Ascending aorta (tissue), 2 donors: ENCODE results near the gene MELK. TPM values are rescaled to one million over a fixed set of nuclear protein-coding genes. Genes with fewer than 3 reads are reported as not detected.

Experiments
- DNase-seq, 2 donors: peaks; one replicate each; pipeline ENCODE4 v3.0.0-alpha.2; 2019; ENCODE audit warnings: low spot score in 2 of 2
- H3K27ac ChIP-seq, 2 donors: fragments of 200-600 bp; sonication (generic); one replicate each; pipeline ENCODE4 v1.5.1; 2016 to 2017; ENCODE audit warnings: mild to moderate bottlenecking in 1 of 2
- H3K27me3 ChIP-seq: fragments of 200-600 bp; sonication (generic); one replicate; pipeline ENCODE4 v1.5.1; 2017
- H3K36me3 ChIP-seq, 2 donors: fragments of 200-600 bp; sonication (generic); one replicate each; pipeline ENCODE4 v1.5.1; 2016
- H3K4me1 ChIP-seq, 2 donors: fragments of 200-600 bp; sonication (generic); one replicate each; pipeline ENCODE4 v1.5.1; 2016 to 2017; ENCODE audit warnings: mild to moderate bottlenecking in 1 of 2
- H3K4me3 ChIP-seq, 2 donors: fragments of 200-600 bp; sonication (generic); one replicate each; pipeline ENCODE4 v1.5.1; 2016 to 2017; ENCODE audit warnings: mild to moderate bottlenecking in 1 of 2
- H3K9me3 ChIP-seq, 2 donors: fragments of 200-600 bp; sonication (generic); one replicate each; pipeline ENCODE4 v1.5.1; 2016
- intact Hi-C: fragments of 100-400 bp; cut with DNase I; formaldehyde crosslinking; loops from one replicate; pipeline ENCODE4 v1.15.1; 2023
- total RNA-seq: library from RNA; depleted of rRNA; stranded (reverse); fragments of >200 nt; gene quantifications from one replicate; pipeline ENCODE4 v1.1.0, GENCODE V29; 2016
- TF ChIP-seq, protein P1 (sequence below), 3 experiments: fragments of 200-600 bp in 2 of 3; fragments of 450-650 bp in 1 of 3; sonication (generic) in 2 of 3; IDR thresholded peaks; one replicate each; pipeline ENCODE4 v1.5.1; 2016 to 2019; ENCODE audit warnings: antibody characterized with exemption in 3 of 3, mild to moderate bottlenecking in 1 of 3, moderate library complexity in 1 of 3

The MELK gene
- total RNA-seq, 1 donor from 2014 or later = not detected

- no peak for DNase-seq
- Histone ChIP-seq H3K9me3 (no peaks in the 10 kb centered on the region), H3K36me3 (no peaks in the 10 kb centered on the region), H3K4me3 (no peak overlapping the region), H3K27me3 (no peaks in the 10 kb centered on the region), H3K27ac (no peak overlapping the region), H3K4me1 (no peaks in the 10 kb centered on the region)
- intact Hi-C loops = no loop called here
- TF ChIP-seq, protein P1, sequence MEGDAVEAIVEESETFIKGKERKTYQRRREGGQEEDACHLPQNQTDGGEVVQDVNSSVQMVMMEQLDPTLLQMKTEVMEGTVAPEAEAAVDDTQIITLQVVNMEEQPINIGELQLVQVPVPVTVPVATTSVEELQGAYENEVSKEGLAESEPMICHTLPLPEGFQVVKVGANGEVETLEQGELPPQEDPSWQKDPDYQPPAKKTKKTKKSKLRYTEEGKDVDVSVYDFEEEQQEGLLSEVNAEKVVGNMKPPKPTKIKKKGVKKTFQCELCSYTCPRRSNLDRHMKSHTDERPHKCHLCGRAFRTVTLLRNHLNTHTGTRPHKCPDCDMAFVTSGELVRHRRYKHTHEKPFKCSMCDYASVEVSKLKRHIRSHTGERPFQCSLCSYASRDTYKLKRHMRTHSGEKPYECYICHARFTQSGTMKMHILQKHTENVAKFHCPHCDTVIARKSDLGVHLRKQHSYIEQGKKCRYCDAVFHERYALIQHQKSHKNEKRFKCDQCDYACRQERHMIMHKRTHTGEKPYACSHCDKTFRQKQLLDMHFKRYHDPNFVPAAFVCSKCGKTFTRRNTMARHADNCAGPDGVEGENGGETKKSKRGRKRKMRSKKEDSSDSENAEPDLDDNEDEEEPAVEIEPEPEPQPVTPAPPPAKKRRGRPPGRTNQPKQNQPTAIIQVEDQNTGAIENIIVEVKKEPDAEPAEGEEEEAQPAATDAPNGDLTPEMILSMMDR (IDR thresholded peaks at IDR 0.05) = no peak
Observed at GRCh38 chr9:36676778-36677485, 104.2 kb downstream of the MELK start.

DNA sequence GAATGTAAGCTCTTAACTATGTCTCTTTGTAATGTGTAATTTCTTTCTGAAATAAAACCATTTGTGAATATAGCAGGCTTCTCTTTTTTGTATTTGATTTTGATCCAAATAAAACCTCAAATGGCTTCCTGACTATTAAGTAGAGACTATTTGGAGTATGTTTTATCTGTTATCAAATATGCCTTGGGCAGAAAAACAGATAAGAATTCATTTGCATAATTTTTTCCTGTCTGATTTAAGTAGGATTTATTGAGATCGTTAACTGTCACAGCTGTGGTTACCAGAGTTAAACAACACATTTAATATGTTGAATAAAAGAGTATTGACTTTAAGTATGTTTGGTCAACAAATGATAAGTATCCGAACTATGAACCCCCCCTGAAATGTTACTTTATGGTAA, 104.9 kb downstream of the MELK start:
- DNase-seq = no peak
- H3K9me3 ChIP-seq = no peaks in the 10 kb centered on the region
- intact Hi-C loops = no loop called here
- TF ChIP-seq, protein P1 (IDR thresholded peaks at IDR 0.05) = no peak
- H3K27me3 ChIP-seq = no peaks in the 10 kb centered on the region
- H3K4me3 ChIP-seq = no peak overlapping the region
- no peak overlapping the region for H3K27ac ChIP-seq
- H3K4me1 ChIP-seq = no peaks in the 10 kb centered on the region
- H3K36me3 ChIP-seq = no peaks in the 10 kb centered on the region

- Histone ChIP-seq H3K36me3 (no peaks in the 10 kb centered on the region), H3K9me3 (peaks cover 0 to 4% of the 10 kb centered on the region in 2 donors), H3K4me1 (no peaks in the 10 kb centered on the region), H3K27me3 (no peaks in the 10 kb centered on the region), H3K4me3 (no peak overlapping the region), H3K27ac (no peak overlapping the region)
- intact Hi-C loops = no loop called here
- TF ChIP-seq, protein P1 (IDR thresholded peaks at IDR 0.05) = no peak
- DNase-seq = no peak
Observed at GRCh38 chr9:36679710-36680109, 107.0 kb downstream of the MELK start.

- no peak for DNase-seq
- no peaks in the 10 kb centered on the region for H3K4me1 ChIP-seq
- TF ChIP-seq, protein P1 (IDR thresholded peaks at IDR 0.05) = no peak
- peaks cover 0 to 4% of the 10 kb centered on the region in 2 donors for H3K9me3 ChIP-seq
- H3K4me3 ChIP-seq = no peak overlapping the region
- no peaks in the 10 kb centered on the region for H3K27me3 ChIP-seq
- H3K27ac ChIP-seq = no peak overlapping the region
- no peaks in the 10 kb centered on the region for H3K36me3 ChIP-seq
- intact Hi-C loops = no loop called here
Observed at GRCh38 chr9:36686471-36686870, 113.8 kb downstream of the MELK start.

DNA sequence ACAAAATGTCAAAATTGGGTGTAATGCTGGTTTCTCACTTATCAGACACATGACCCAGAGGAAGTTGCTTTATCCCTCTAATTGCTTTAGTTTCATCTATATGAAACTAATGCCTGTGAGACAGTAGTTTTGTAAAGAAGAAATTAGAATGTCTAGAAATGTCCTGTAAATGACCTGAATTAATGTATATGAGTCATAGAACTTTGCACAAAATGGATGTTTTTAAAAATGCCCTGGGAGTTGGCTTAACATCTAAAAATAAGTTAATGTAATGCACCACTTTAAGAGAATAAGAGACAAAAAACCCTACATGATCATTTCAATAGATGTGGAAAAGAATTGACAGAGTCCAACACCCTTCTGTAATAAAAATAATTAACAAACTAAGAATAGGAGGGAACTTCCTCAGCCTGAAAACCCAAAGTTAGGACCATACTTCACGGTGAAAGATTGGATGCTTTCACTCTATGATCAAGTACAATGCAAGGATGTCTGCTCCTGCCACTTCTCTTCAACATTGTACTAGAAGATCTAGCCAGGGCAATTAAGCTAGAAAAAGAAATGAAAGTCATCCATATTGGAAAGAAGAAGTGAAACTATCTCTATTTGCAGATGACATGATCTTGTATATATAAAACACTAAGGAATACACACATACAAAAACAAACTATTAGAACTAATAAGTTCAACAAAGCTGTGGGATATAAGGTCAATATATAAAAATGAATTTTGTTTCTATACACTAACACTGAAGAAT, 117.9 kb downstream of the MELK start:
- DNase-seq = no peak
- Histone ChIP-seq H3K36me3 (no peaks in the 10 kb centered on the region), H3K4me1 (no peaks in the 10 kb centered on the region), H3K27ac (no peak overlapping the region), H3K4me3 (no peak overlapping the region), H3K9me3 (no peaks in the 10 kb centered on the region), H3K27me3 (no peaks in the 10 kb centered on the region)
- TF ChIP-seq, protein P1 (IDR thresholded peaks at IDR 0.05) = no peak
- intact Hi-C loops = no loop called here
